K562 (cell line): ENCODE results near the gene OSM.

Experiments
- GABPB1 ChIP-seq: sonication (generic); formaldehyde crosslinking; IDR thresholded peaks from 2 replicates; pipeline ENCODE4 v1.8.0; 2022; ENCODE audit warnings: mild to moderate bottlenecking, missing genetic modification reagents
- HCFC1 ChIP-seq: IDR thresholded peaks from 2 replicates; pipeline ENCODE4 v1.6.1; 2012; ENCODE audit warnings: low read depth, low read length, improper control_type of control experiment
- HDAC2 ChIP-seq: fragments of 450-650 bp; IDR thresholded peaks from 2 replicates; pipeline ENCODE4 v1.6.1; 2016; ENCODE audit warnings: mild to moderate bottlenecking
- NR2C2 ChIP-seq, 2 experiments: fragments of 200-800 bp in 1 of 2; sonication (Bioruptor generic) in 1 of 2; sonication (generic) in 1 of 2; formaldehyde crosslinking in 1 of 2; IDR thresholded peaks; 2 replicates each; pipeline versions ENCODE4 v1.6.1 to v1.8.0; 2016 to 2022; ENCODE audit warnings: mild to moderate bottlenecking in 1 of 2, missing compliant biosample characterization in 1 of 2, missing genetic modification characterization in 1 of 2, missing genetic modification reagents in 1 of 2
- POLR2AphosphoS5 ChIP-seq: IDR thresholded peaks from 2 replicates; pipeline ENCODE4 v1.6.1; 2011; ENCODE audit warnings: mild to moderate bottlenecking, low read depth, low read length, moderate library complexity; ENCODE audit not compliant: control insufficient read depth, insufficient read depth
- ZKSCAN8 ChIP-seq: fragments of 200-800 bp; sonication (Bioruptor generic); IDR thresholded peaks from 2 replicates; pipeline ENCODE4 v1.6.1; 2016; ENCODE audit warnings: missing genetic modification characterization, missing compliant biosample characterization
- ZNF41 ChIP-seq: fragments of 250-450 bp; sonication (Bioruptor Pico); conservative IDR thresholded peaks from 2 replicates; pipeline ENCODE4 v1.4.0; 2020; ENCODE audit warnings: mild to moderate bottlenecking
- TF ChIP-seq, protein P1 (sequence below): sonication (generic); formaldehyde crosslinking; IDR thresholded peaks from 2 replicates; pipeline ENCODE4 v1.8.0; 2022; ENCODE audit warnings: mild to moderate bottlenecking, low read depth, missing genetic modification reagents

DNA sequence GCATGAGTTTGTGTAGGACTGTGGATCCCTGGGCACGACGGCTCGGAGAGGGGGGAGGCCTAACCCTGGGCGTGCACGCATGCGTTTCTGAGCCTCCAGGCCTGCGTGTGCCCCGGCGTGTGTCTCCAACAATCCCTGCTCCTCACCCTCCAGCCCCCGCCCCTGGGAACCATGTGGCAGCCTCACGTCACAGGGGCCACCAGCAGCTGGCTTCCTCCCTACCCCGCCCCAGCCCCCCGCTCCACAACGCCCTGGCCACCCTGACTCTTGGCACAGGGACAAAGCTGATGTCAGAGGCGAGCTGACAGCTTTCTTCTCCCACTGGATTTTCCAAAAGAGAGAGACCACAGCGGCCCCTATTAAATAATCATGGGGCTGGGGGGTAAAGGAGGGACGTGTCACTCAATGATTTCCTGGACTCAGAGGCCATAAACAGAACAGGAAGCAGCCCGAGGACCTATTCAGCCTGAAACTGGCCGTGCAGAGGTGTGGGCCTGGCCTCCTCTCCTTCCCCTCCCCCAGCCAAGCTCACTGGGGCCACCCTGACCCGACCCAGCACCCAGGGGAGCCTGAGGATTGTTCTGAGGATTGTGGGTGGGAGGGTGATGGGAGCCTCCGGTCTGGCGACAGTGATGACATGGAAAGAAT is 13.3 kb downstream of the OSM start:
- TF ChIP-seq, protein P1, sequence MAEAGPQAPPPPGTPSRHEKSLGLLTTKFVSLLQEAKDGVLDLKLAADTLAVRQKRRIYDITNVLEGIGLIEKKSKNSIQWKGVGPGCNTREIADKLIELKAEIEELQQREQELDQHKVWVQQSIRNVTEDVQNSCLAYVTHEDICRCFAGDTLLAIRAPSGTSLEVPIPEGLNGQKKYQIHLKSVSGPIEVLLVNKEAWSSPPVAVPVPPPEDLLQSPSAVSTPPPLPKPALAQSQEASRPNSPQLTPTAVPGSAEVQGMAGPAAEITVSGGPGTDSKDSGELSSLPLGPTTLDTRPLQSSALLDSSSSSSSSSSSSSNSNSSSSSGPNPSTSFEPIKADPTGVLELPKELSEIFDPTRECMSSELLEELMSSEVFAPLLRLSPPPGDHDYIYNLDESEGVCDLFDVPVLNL (CRISPR knock-in tag), result no peak
- TF ChIP-seq GABPB1 (CRISPR knock-in tag) (no peak), ZKSCAN8 (CRISPR knock-in tag) (no peak), NR2C2 (CRISPR knock-in tag; IDR thresholded peaks at IDR 0.05) (no peak), NR2C2 (tag; IDR thresholded peaks at IDR 0.05) (no peak), POLR2AphosphoS5 (no peak), HCFC1 (no peak), HDAC2 (no peak), ZNF41 (CRISPR knock-in tag) (no peak)
